Activated CD8-positive, alpha-beta memory T cell treated with anti-CD3 and anti-CD28 coated beads, Interleukin-2, amount 50 U/mL, for 4 hours (primary cell): ENCODE results near the gene TCF25.
"Not testable (repeated sequence)": the region's sequence is repeated elsewhere in the genome, so short reads cannot be mapped to it uniquely, and the experiment has no call there.

Source experiments
- DNase-seq: peaks from one replicate; pipeline ENCODE4 v3.0.0-alpha.2; 2020

Gene TCF25

DNA sequence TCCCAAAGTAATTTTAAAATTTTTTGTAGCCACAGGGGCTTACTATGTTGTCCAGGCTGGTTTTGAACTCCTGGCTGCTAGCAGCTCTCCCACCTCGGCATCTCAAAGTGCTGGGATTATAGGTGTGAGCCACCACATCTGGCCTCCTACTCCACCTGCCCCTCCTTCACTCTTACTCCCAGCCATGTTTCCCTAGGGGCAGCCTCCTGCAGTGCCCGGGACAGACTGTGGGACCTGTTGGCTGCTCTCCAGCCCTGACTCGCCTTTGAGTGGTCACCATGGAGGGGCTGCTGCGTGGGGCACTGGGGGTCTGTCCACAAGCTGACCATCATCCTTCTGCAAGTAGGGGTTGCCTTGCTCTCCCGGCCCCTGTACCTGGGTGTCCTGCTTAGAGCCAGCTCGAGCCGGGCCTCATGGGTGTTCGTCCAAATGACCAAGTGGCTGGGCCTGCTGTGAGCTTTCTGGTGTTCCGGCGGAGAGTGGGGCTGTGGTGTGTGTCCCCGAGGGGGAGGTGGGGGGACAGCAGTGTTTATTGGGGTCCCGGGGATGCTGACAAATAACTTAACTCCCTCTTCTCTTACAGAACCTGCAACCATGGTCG, 28.6 kb upstream of the TCF25 start:
- DNase-seq: no peak

DNA sequence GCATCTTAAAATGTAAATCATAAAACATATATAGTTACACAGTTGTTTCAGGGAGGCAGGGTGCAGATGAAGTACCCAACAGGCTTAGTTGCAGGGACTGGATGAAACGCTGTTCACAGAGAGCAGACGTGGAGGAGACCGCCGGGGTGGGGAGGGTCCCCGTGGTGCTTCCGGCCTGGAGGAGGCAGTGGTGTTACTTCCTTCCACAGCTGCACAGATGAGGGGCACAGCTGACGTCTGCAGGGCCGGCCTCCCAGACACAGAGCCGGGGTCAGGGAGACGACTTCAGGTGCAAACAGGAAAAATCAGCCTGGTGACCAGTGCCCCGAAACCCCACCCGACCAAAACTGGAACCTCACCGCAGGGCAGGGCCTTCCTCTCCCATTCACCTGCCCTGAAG, 28.0 kb upstream of the TCF25 start:
- no peak for DNase-seq

DNA sequence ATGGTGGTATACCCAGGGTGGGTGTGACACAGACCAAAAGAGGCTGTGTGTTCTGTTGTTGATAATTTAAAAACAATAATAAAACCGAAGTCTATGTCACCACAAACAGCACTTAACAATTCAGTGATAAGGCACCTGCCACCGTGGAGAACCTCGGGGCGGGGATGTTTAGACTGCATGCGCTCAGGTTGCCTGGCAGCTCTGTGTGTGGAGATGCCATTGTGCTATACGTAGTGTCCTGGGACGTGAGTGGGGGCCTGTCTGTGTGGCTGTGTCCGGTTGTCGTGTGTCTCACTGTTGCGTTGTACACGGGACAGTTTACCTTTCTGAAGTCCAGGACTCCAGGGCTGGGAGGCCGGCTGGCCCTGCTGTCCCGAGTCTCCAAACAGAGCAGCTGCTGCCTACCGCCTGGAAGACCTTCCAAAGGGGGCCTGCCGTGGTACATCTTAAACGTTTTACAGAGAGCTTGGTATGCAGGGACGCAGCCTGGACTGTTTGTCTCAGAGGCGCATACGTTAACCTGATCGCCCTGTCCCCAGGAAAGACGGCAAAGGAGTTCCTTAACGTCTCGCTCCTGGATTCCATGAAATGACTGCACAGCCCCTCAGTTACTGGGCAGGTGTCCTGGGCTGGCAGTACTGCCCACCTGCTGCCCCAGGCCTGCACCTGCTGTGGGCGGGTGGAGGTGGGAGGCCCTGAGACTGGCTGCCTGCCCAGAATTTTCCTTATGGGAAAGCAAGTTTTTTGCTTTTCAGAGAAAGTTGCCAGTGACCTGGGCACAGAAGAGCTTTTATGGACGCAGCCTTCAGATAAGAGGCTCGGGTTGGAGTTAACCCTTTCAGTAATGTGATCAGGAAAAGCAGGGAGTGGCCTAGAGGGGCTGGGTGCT, 26.1 kb upstream of the TCF25 start:
- no peak for DNase-seq

DNA sequence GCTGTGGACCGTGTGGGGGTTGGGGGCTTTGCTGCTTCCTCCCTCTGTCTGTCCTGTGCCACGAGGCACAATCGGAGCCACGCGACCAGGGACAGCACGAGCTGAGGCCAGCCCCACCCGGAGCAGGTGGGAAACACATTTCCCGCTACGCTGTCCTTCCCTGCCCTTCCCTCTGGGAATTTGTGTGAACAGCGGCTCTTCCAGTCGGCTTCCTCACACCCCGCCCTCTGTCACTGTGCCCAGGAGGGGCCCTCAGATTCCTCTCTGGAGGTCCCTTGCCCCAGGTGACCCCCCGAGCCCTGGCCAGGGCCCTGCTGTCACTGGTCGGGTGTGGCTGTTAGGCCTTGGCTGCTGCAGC, 25.5 kb upstream of the TCF25 start:
- no peak for DNase-seq

DNA sequence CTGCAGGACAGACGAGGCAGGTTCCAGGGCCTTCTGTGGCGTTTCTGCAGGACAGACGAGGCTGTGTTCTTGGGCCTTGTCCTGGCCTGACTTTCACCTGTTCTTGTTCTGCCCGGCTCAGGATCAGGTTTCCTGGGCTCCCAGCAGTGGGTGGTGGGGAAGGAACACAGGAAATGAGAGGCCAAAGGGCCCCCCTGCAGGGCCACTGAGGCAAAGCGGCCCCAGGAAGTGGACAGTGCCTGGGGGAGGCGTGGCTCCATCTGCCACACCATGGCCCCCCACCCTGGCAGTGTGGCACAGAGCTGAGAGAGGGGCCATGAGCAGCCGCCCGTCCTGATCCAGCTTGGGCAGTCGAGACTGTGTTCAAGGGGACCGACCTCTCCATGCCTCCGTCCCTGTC, 24.4 kb upstream of the TCF25 start:
- no peak for DNase-seq

- no peak for DNase-seq
These were observed 19.9 kb upstream of the TCF25 start for GRCh38 chr16:89853306-89853993.

GRCh38 chr16:89855301-89855945, 18.0 kb upstream of the TCF25 start:
- DNase-seq: no peak

- DNase-seq: no peak
These were observed 17.4 kb upstream of the TCF25 start for GRCh38 chr16:89855986-89856385.

- DNase-seq: no peak
These were observed 14.3 kb upstream of the TCF25 start for GRCh38 chr16:89858973-89859614.

DNA sequence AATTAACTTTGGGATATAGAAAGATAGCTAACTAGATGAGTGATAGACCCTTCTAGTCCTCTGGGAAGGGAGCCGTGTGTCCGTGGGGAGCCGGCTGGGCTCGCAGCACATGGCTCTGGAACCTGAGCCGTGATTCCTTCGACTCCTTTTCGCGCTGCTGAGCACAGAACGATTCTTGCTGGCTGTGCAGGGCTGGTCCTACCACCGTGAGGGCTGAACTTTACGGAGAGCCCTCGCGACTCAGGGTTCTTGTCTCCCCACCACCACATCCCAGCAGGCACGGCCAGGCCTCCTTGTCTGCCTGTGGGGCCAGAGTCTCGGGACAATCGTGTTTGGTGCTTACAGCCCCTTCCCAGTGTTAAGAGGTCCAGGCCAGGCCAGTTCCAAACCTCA, 13.8 kb upstream of the TCF25 start:
- DNase-seq: no peak

DNA sequence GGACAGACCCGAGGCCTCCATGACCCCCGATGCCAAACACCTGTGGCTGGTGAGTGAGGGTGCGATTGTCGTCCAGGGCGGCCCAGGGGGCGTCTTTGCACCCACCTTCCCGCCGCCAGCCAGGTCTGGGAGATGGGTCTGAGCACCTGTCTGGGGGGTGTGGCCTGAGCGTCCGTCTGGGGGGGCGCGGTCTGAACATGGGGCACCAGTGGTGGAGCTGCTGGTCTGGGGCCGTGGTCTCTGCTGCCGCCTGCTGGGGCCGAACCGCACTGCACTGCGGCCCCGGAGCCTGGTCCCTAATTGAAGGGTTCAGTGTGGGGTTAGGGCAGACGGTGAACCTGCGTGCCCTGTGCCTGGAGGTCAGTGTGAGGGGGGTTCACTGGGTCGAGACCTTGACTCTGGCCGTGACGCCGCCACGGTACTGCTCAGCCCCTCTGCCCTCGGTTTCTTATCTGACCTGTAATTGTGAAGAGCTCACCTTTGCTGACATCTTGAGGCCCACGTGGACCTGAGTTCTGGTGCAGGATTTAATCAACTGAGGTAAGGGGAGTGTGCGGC, 12.6 kb upstream of the TCF25 start:
- DNase-seq: peak; percentile 79

DNA sequence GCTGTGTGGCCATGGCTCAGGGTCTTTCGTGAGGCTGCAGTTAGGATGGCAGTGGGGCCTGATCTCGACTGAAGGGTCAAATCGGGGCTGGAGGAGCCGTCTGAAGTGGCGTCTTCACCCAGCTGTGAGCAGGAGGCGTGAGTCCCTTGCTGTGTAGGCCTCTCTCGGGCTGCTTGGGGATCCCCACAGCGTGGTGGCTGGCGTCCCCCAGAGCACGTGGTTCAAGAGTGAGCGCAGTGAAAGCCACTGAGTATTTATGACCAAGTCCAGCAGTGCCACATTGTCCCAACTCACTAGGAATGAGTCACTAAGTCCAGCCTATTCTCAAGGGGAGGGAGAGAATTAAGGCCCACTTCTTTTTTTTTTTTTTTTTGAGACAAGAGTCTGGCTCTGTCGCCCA, 11.7 kb upstream of the TCF25 start:
- no peak for DNase-seq

GRCh38 chr16:89862732-89863131, 10.7 kb upstream of the TCF25 start:
- DNase-seq: no peak

DNA sequence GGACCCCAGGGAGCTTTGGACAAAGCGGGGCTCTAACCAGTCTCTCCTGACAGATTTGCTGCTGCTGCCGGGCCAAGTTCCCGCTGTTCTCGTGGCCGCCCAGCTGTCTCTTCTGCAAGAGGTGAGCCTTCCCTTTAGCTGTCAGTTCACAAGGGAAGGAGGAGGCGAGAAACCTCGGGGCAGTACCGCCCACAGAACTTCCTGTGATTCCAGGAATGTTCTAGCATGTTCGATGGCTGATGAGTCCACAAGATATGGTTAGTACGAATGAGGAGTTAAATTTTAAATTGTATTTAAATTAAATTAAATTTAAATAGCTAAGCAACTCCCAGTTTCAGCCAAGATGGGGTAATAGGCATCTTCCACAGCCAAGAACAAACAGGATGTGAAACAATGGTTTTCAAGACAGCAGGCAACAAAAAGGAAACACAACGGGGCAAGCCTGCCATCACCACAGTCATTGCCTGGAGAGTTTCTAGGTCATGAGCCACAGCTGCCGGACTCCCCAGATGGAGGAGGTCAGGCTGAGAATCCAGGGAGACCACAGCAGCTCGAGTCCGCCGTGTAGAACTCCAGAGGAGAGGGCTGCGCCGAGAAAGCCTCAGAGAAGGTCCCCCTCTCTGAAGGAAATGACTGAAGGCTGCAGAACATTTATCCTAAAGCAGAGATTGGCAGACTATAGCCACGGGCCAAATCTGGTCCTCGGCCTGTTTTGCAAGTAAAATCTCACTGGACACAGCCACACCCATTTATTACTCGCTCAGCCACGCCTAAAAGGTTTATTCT, 9.5 kb upstream of the TCF25 start:
- DNase-seq: no peak

- DNase-seq: no peak
These were observed 8.9 kb upstream of the TCF25 start for GRCh38 chr16:89864527-89864820.

GRCh38 chr16:89867918-89868317, 5.5 kb upstream of the TCF25 start:
- DNase-seq: no peak

- DNase-seq: no peak
These were observed 3.5 kb upstream of the TCF25 start for GRCh38 chr16:89869911-89870310.

DNA sequence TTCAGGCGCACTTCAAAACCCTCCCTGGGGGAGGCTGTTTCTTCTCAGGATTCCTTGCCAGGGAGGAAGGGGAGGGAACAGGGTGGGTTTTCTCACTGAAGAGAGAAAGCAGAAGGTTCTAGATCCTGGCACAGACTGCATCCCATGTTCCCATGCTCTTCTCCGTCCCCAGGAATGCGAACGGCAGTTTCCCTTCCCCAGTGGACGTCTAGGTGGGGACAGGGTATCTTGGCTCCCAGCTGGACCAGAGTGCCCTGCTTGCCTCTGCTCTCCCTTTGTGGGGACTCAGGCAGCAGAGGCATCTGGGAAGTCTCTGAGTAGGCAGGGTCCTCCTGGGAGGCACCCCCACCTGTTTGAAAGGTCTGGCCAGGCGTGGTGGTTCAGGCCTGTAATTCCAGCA, 3.0 kb upstream of the TCF25 start:
- DNase-seq: no peak

- DNase-seq: no peak
These were observed 1.5 kb upstream of the TCF25 start for GRCh38 chr16:89871895-89872294.

DNA sequence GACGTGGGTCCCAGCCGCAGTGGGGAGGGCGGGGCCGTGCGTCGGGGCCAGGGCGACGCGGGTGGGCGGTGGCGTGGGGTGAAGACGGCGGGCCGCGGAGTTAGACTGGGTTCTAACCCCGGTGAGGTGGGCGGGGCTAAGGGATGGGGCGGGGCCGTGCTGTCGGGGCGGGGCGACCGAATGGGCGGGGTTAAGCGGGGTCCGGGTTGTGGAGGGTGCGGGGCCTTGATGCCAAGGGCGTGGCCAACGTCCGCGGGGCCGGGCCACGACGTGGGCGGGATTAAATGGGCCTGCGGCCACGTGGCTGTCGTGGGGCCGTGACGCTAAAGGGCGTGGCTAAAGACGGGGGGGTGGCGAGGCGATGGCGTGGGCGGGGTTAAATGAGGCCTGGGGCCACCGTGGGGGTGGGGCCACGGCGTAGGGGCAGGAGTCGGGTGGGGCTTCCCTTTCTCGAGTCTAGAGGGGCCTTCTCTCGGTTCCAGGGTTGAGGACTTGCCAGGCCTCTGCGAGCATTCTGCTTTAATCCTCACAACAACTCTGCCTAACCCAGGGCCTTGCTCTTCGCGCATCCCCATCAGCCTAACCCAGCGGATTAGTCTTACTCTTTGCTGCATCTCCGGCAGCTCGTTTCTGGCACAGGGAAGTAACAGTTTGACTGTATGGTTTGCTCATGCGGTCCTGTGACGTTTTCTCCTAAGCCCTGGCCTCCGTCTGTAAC, 739 bp downstream of the TCF25 start:
- DNase-seq: peak; percentile 93

DNA sequence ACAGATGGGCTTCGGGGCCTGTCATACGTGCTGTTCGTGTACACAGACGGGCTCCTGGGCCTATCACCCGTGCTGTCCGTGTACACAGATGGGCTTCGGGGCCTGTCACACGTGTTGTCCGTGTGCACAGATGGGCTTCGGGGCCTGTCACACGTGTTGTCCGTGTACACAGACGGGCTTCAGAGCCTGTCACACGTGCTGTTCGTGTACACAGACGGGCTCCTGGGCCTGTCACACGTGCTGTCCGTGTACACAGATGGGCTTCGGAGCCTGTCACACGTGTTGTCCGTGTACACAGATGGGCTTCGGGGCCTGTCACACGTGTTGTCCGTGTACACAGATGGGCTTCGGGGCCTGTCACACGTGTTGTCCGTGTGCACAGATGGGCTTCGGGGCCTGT, 5.7 kb downstream of the TCF25 start:
- DNase-seq: not testable (repeated sequence)
